Neuronal stem cell (in vitro differentiated cells): ENCODE measurements around the gene GALNT16.

Source experiments
- DNase-seq: peaks from one replicate; pipeline ENCODE4 v3.0.0-alpha.2; 2013; ENCODE audit warnings: low spot score
- H2AFZ ChIP-seq: one replicate; pipeline ENCODE4 v1.6.1; 2013; ENCODE audit warnings: mild to moderate bottlenecking, low read length, inconsistent platforms
- H2AK5ac ChIP-seq: 2 replicates; pipeline ENCODE4 v1.6.1; 2013; ENCODE audit warnings: low read depth, mild to moderate bottlenecking, inconsistent platforms, low read length, moderate library complexity, mixed read lengths
- H2BK120ac ChIP-seq: 2 replicates; pipeline ENCODE4 v1.6.1; 2013; ENCODE audit warnings: low read depth, mild to moderate bottlenecking, inconsistent platforms, low read length, moderate library complexity, mixed read lengths
- H2BK12ac ChIP-seq: one replicate; pipeline ENCODE4 v1.6.1; 2013; ENCODE audit warnings: low read length, inconsistent platforms
- H2BK15ac ChIP-seq: 2 replicates; pipeline ENCODE4 v1.6.1; 2013; ENCODE audit warnings: mild to moderate bottlenecking, low read length, inconsistent platforms, mixed read lengths
- H2BK5ac ChIP-seq: one replicate; pipeline ENCODE4 v1.6.1; 2013; ENCODE audit warnings: inconsistent platforms, mild to moderate bottlenecking, low read length, moderate library complexity
- H3K14ac ChIP-seq: one replicate; pipeline ENCODE4 v1.6.1; 2013; ENCODE audit warnings: low read length, inconsistent platforms
- H3K18ac ChIP-seq: 2 replicates; pipeline ENCODE4 v1.6.1; 2013; ENCODE audit warnings: low read length, inconsistent platforms
- H3K23ac ChIP-seq: 2 replicates; pipeline ENCODE4 v1.6.1; 2013; ENCODE audit warnings: low read depth, mild to moderate bottlenecking, mixed read lengths, low read length, inconsistent platforms; ENCODE audit not compliant: poor library complexity
- H3K27ac ChIP-seq: replicated peaks from 3 replicates; pipeline ENCODE4 v1.5.1; 2013; ENCODE audit warnings: low read length, inconsistent platforms
- H3K27me3 ChIP-seq, 3 experiments: 2 replicates each; pipeline ENCODE4 v1.6.1; 2013; ENCODE audit warnings: low read length in 3 of 3, mild to moderate bottlenecking in 2 of 3, inconsistent platforms in 1 of 3, low read depth in 1 of 3, mixed read lengths in 1 of 3, moderate library complexity in 1 of 3; ENCODE audit not compliant: control insufficient read depth in 3 of 3, insufficient read depth in 3 of 3
- H3K36me3 ChIP-seq, 2 donors: replicated peaks in 1 of 2; 2 replicates each; pipeline ENCODE4 v1.6.1; 2013; ENCODE audit warnings: low read length in 2 of 2; ENCODE audit not compliant: control insufficient read depth in 2 of 2, insufficient read depth in 2 of 2
- H3K4ac ChIP-seq: 2 replicates; pipeline ENCODE4 v1.6.1; 2013; ENCODE audit warnings: inconsistent platforms, mild to moderate bottlenecking, low read length, moderate library complexity
- H3K4me1 ChIP-seq, 2 donors: 1 replicate in 1 of 2; 2 replicates in 1 of 2; pipeline ENCODE4 v1.6.1; 2013; ENCODE audit warnings: low read length in 2 of 2, low read depth in 1 of 2; ENCODE audit not compliant: control insufficient read depth in 2 of 2, insufficient read depth in 1 of 2
- H3K4me2 ChIP-seq: one replicate; pipeline ENCODE4 v1.6.1; 2013; ENCODE audit warnings: mild to moderate bottlenecking, low read length, inconsistent platforms; ENCODE audit not compliant: insufficient read depth, poor library complexity, severe bottlenecking
- H3K4me3 ChIP-seq, 2 donors: 2 replicates each; pipeline ENCODE4 v1.5.1; 2013; ENCODE audit warnings: low read length in 2 of 2, mild to moderate bottlenecking in 2 of 2, inconsistent platforms in 1 of 2, moderate library complexity in 1 of 2
- H3K79me1 ChIP-seq: one replicate; pipeline ENCODE4 v1.6.1; 2013; ENCODE audit warnings: low read depth, mild to moderate bottlenecking, inconsistent platforms, low read length, moderate library complexity
- H3K9ac ChIP-seq: one replicate; pipeline ENCODE4 v1.6.1; 2013; ENCODE audit warnings: mild to moderate bottlenecking, low read depth, low read length, inconsistent platforms; ENCODE audit not compliant: poor library complexity
- H3K9me3 ChIP-seq, 2 donors: replicated peaks in 1 of 2; 2 replicates each; pipeline versions ENCODE3 to v1.6.1; 2013; ENCODE audit warnings: low read length in 2 of 2, mild to moderate bottlenecking in 2 of 2, inconsistent platforms in 1 of 2, low read depth in 1 of 2, mixed read lengths in 1 of 2, moderate library complexity in 1 of 2; ENCODE audit not compliant: control insufficient read depth in 2 of 2, insufficient read depth in 1 of 2
- H4K8ac ChIP-seq: one replicate; pipeline ENCODE4 v1.6.1; 2013; ENCODE audit warnings: low read depth, mild to moderate bottlenecking, inconsistent platforms, low read length, moderate library complexity
- H4K91ac ChIP-seq: one replicate; pipeline ENCODE4 v1.6.1; 2013; ENCODE audit warnings: low read length, low read depth, mild to moderate bottlenecking, inconsistent platforms; ENCODE audit not compliant: poor library complexity
- WGBS, 2 donors: extraction: QIAGEN DNeasy Blood & Tissue Kit; methylation state at CpG; one replicate each; pipeline ENCODE4 v1.1.7; 2013; ENCODE audit warnings: missing lambda C conversion rate in 2 of 2, mixed read lengths in 1 of 2; ENCODE audit not compliant: insufficient read length in 2 of 2, insufficient replicate concordance in 1 of 2; ENCODE audit errors: extremely low coverage in 2 of 2; 5-methylcytosine and 5-hydroxymethylcytosine counted together

GALNT16 gene

GRCh38 chr14:69342928-69343525, 83.1 kb downstream of the GALNT16 start:
- Histone ChIP-seq H3K4ac (no peak overlapping the region), H3K36me3 (peaks cover 0 to 42% of the 10 kb centered on the region in 2 donors), H3K23ac (no peak overlapping the region), H2BK5ac (no peak overlapping the region), H3K4me2 (no peak overlapping the region), H3K27me3 (no peaks in the 10 kb centered on the region), H3K9me3 (no peaks in the 10 kb centered on the region), H3K79me1 (no peaks in the 10 kb centered on the region), H2BK15ac (no peak overlapping the region), H4K91ac (no peak overlapping the region), H3K18ac (no peak overlapping the region), H3K27ac (no peak overlapping the region), H2AFZ (no peak overlapping the region), H3K4me1 (no peaks in the 10 kb centered on the region), H2BK12ac (no peak overlapping the region), H2AK5ac (no peak overlapping the region), H4K8ac (no peak overlapping the region), H3K4me3 (no peak overlapping the region), H3K9ac (no peak overlapping the region), H2BK120ac (no peak overlapping the region), H3K14ac (no peak overlapping the region)
- DNase-seq: no peak
- WGBS, 2 donors: no CpG with 5 or more reads among the region's 8 CpGs

GRCh38 chr14:69344171-69344570, 84.2 kb downstream of the GALNT16 start:
- no peak overlapping the region for H3K4ac ChIP-seq
- H3K14ac ChIP-seq: no peak overlapping the region
- H2AFZ ChIP-seq: no peak overlapping the region
- no peak overlapping the region for H2BK5ac ChIP-seq
- H3K4me3 ChIP-seq: no peak overlapping the region
- no CpG with 5 or more reads among the region's 3 CpGs for WGBS, 2 donors
- H3K4me1 ChIP-seq: no peaks in the 10 kb centered on the region
- H4K8ac ChIP-seq: no peak overlapping the region
- no peaks in the 10 kb centered on the region for H3K27me3 ChIP-seq
- no peak overlapping the region for H2AK5ac ChIP-seq
- no peak for DNase-seq
- no peak overlapping the region for H2BK120ac ChIP-seq
- no peaks in the 10 kb centered on the region for H3K9me3 ChIP-seq
- H3K36me3 ChIP-seq: peaks cover 2 to 49% of the 10 kb centered on the region in 2 donors
- H2BK12ac ChIP-seq: no peak overlapping the region
- H3K9ac ChIP-seq: no peak overlapping the region
- H3K27ac ChIP-seq: no peak overlapping the region
- no peak overlapping the region for H3K18ac ChIP-seq
- H3K23ac ChIP-seq: no peak overlapping the region
- no peak overlapping the region for H3K4me2 ChIP-seq
- no peak overlapping the region for H2BK15ac ChIP-seq
- H4K91ac ChIP-seq: no peak overlapping the region
- H3K79me1 ChIP-seq: no peaks in the 10 kb centered on the region

DNA sequence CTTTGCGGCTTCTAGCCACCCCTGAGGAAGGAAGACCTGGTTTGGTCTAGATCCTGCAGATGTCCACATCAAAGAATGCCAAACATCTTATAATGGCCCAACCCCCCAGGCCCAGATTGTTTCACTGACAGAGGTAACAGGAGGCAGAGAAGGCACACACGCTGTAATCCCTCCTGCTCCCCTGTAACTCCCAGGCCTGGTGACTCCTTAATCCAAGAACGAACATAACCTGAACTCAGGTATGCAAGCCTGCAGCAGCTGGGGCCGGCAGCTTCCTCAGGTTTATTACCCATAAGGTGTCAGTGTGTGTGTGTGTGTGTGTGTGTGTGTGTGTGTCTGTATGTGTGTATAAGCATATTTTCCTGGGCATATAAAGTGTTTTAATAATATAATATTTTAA, 85.4 kb downstream of the GALNT16 start:
- H2BK120ac ChIP-seq: no peak overlapping the region
- no peak overlapping the region for H4K8ac ChIP-seq
- no peaks in the 10 kb centered on the region for H3K4me1 ChIP-seq
- DNase-seq: no peak
- H3K14ac ChIP-seq: no peak overlapping the region
- H3K23ac ChIP-seq: no peak overlapping the region
- no peak overlapping the region for H4K91ac ChIP-seq
- no peak overlapping the region for H2AFZ ChIP-seq
- no peak overlapping the region for H3K9ac ChIP-seq
- H3K27me3 ChIP-seq: no peaks in the 10 kb centered on the region
- H3K4me2 ChIP-seq: no peak overlapping the region
- no peak overlapping the region for H2BK12ac ChIP-seq
- no peak overlapping the region for H2AK5ac ChIP-seq
- no peak overlapping the region for H2BK15ac ChIP-seq
- no peak overlapping the region for H3K27ac ChIP-seq
- H3K4me3 ChIP-seq: no peak overlapping the region
- H3K79me1 ChIP-seq: no peaks in the 10 kb centered on the region
- H3K9me3 ChIP-seq: no peaks in the 10 kb centered on the region
- no peak overlapping the region for H2BK5ac ChIP-seq
- H3K36me3 ChIP-seq: peaks cover 2 to 41% of the 10 kb centered on the region in 2 donors
- no peak overlapping the region for H3K18ac ChIP-seq
- no peak overlapping the region for H3K4ac ChIP-seq
- WGBS, 2 donors: no CpG with 5 or more reads among the region's 4 CpGs

DNA sequence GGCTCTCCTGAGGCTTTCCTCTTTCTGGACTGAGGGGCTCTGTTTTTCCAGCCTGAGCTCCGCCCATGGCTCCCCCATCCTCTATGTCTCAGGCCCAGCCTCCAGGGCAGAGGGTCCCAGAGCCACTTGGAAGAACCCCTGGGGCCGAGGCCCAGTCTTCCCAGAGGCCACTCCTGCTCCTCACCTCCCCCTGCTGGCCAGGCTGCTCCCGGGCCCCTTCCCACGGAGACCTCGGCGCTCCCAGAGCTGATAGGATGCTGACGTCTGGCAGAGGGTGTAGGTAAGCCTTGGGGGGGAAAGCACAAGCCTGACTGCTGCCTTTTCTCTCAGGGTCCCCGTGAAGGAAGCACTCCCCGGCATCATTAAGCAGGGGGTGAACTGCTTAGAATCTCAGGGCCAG, 86.8 kb downstream of the GALNT16 start:
- no peak overlapping the region for H2BK5ac ChIP-seq
- H3K27ac ChIP-seq: no peak overlapping the region
- H3K4me3 ChIP-seq: no peak overlapping the region
- H3K23ac ChIP-seq: no peak overlapping the region
- H3K4ac ChIP-seq: no peak overlapping the region
- H3K9ac ChIP-seq: no peak overlapping the region
- no CpG with 5 or more reads among the region's 9 CpGs for WGBS, 2 donors
- H2BK12ac ChIP-seq: no peak overlapping the region
- H3K36me3 ChIP-seq: peaks cover 2 to 38% of the 10 kb centered on the region in 2 donors
- peaks cover 0 to 2% of the 10 kb centered on the region in 2 donors for H3K4me1 ChIP-seq
- no peaks in the 10 kb centered on the region for H3K27me3 ChIP-seq
- no peaks in the 10 kb centered on the region for H3K79me1 ChIP-seq
- no peak overlapping the region for H3K14ac ChIP-seq
- H2AFZ ChIP-seq: no peak overlapping the region
- no peak overlapping the region for H4K8ac ChIP-seq
- H4K91ac ChIP-seq: no peak overlapping the region
- H3K4me2 ChIP-seq: no peak overlapping the region
- H2BK120ac ChIP-seq: no peak overlapping the region
- no peak overlapping the region for H3K18ac ChIP-seq
- H3K9me3 ChIP-seq: no peaks in the 10 kb centered on the region
- H2AK5ac ChIP-seq: no peak overlapping the region
- H2BK15ac ChIP-seq: no peak overlapping the region
- DNase-seq: peak; percentile 35
